ENCODE measurements around the gene PPP1R3E. TPM values are rescaled to one million over a fixed set of nuclear protein-coding genes. Genes with fewer than 3 reads are reported as not detected.

PPP1R3E gene
- total and polyA plus RNA-seq, 2 of the 13 experiments (the other 11 are each of a cell fraction or from before 2014, with no cell fraction given): 16.5 to 26.5 TPM

DNA sequence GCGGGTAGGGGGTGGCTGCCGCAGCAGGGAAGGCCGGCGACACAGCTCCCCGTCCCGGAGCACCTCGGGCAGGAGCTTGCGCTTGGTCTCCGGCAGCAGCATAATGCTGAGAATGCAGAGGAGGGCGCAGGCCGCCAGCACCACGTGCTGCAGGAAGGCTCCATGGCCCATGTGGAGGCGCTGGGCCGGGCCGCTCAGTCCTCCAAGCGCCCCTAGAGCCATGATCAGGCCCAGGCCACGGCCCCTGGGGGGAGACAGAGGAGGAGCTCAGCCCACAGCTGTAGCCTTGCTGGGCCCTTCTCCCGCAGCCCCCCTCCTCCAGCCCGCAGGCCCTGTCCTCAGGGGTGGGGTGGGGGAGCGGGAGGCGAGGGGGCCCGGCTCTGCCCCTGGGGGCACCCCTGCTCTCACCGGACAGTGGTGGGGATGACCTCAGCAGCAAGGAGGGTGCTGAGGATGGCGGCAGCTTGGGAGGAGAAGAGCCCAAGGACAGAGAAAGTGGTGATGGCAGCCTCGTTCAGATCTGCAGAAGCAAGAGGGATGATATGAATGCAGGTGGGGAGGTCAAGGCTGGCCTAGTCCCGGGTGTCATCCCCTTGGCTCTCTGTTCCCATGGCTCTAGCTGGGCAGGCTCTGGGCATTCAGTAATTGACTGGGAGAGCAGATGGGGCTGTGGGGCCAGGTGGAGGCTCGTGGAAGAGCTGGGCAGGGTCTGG lies 44.2 kb upstream of the PPP1R3E start:
- intact Hi-C loops (cut with micrococcal nuclease; ENCODE audit: unreplicated experiment): no loop called here
- Histone ChIP-seq H3K27ac (ENCODE audit: extremely low read length, insufficient read depth, low read length) (no peak overlapping the region), H3K9me3 (ENCODE audit: low read length) (no peaks in the 10 kb centered on the region), H3K79me2 (ENCODE audit: insufficient read depth, low read length) (no peaks in the 10 kb centered on the region), H2AFZ (ENCODE audit: low read length) (no peak overlapping the region), H3K4me2 (ENCODE audit: low read depth, low read length) (no peak overlapping the region), H4K20me1 (ENCODE audit: insufficient read depth, low read length) (no peaks in the 10 kb centered on the region), H3K27me3 (ENCODE audit: control insufficient read depth in 1 of 2, insufficient read depth in 2 of 2, low read length in 2 of 2) (peaks cover 5 to 73% of the 10 kb centered on the region in 2 experiments), H3K4me3 (replicated peaks in 1 of 3; ENCODE audit: insufficient read depth in 1 of 3, low read depth in 2 of 3, low read length in 3 of 3) (no peak overlapping the region), H3K9ac (ENCODE audit: insufficient read depth, low read depth, low read length) (no peak overlapping the region), H3K36me3 (replicated peaks in 1 of 2; ENCODE audit: control insufficient read depth in 1 of 2, insufficient read depth in 2 of 2, low read length in 2 of 2) (no peaks in the 10 kb centered on the region), H3K4me1 (ENCODE audit: insufficient read depth, low read length) (no peaks in the 10 kb centered on the region)
- BruUV-seq (replicated peaks): no TSS peak
- in situ Hi-C loops (cut with HindIII; ENCODE audit: extremely low pct_ligation_motif_present, low pct_unique_long_range_greater_than_20kb): no loop called here
- FAIRE-seq (no peak), ATAC-seq (peak; percentile 31), DNase-seq (ENCODE audit: low spot score) (no peak)
- WGBS (ENCODE audit: low lambda C conversion rate): 39% methylated on average over 27 of the region's 27 CpGs
- CTCF ChIA-PET (ENCODE audit: low intra/inter-chr PET ratio, low total read pairs): no interaction called here
- POLR2A ChIA-PET: interaction anchor here (1.2 to 2.2 kb wide), 3 partner anchors 20 to 46 kb away, joined by 4 to 16 read pairs (median 5); partner anchors contain the start of gene PABPN1
- TF ChIP-seq ZNF891 (CRISPR knock-in tag; IDR thresholded peaks at IDR 0.05): peak; percentile 14; the same call in 1 of the 2 replicates
- TF ChIP-seq ZNF768 (CRISPR knock-in tag; IDR thresholded peaks at IDR 0.05): peak; percentile 17; the same call in 1 of the 2 replicates
- TF ChIP-seq, protein P1, sequence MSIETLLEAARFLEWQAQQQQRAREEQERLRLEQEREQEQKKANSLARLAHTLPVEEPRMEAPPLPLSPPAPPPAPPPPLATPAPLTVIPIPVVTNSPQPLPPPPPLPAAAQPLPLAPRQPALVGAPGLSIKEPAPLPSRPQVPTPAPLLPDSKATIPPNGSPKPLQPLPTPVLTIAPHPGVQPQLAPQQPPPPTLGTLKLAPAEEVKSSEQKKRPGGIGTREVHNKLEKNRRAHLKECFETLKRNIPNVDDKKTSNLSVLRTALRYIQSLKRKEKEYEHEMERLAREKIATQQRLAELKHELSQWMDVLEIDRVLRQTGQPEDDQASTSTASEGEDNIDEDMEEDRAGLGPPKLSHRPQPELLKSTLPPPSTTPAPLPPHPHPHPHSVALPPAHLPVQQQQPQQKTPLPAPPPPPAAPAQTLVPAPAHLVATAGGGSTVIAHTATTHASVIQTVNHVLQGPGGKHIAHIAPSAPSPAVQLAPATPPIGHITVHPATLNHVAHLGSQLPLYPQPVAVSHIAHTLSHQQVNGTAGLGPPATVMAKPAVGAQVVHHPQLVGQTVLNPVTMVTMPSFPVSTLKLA (IDR thresholded peaks at IDR 0.05): peak; percentile 28; the same call in 1 of the 2 replicates
- no peak for TF ChIP-seq NFKBIZ (CRISPR knock-in tag; IDR thresholded peaks at IDR 0.05)
- 0 out of 2 replicates have a peak, but pooled peaks have one; percentile 23 for TF ChIP-seq NFKB2 (CRISPR knock-in tag; IDR thresholded peaks at IDR 0.05; ENCODE audit: borderline replicate concordance)
- TF ChIP-seq MEIS2 (CRISPR knock-in tag; IDR thresholded peaks at IDR 0.05): no peak
- TF ChIP-seq, protein P2, sequence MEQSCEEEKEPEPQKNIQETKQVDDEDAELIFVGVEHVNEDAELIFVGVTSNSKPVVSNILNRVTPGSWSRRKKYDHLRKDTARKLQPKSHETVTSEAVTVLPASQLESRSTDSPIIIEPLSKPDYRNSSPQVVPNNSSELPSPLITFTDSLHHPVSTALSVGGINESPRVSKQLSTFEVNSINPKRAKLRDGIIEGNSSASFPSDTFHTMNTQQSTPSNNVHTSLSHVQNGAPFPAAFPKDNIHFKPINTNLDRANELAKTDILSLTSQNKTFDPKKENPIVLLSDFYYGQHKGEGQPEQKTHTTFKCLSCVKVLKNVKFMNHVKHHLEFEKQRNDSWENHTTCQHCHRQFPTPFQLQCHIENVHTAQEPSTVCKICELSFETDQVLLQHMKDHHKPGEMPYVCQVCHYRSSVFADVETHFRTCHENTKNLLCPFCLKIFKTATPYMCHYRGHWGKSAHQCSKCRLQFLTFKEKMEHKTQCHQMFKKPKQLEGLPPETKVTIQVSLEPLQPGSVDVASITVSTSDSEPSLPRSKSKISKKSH (CRISPR knock-in tag; IDR thresholded peaks at IDR 0.05; ENCODE audit: borderline replicate concordance): peak; percentile 75; the same call in 1 of the 2 replicates
- TF ChIP-seq MXI1 (IDR thresholded peaks at IDR 0.05; ENCODE audit: borderline replicate concordance, low read depth, low read length): no peak
- TF ChIP-seq NFYB (CRISPR knock-in tag; IDR thresholded peaks at IDR 0.05): no peak
- TF ChIP-seq ZSCAN21 (CRISPR knock-in tag; IDR thresholded peaks at IDR 0.05; ENCODE audit: borderline replicate concordance): 0 out of 2 replicates have a peak, but pooled peaks have one; percentile 26
- TF ChIP-seq ZFY (CRISPR knock-in tag; IDR thresholded peaks at IDR 0.05): 0 out of 2 replicates have a peak, but pooled peaks have one; percentile 20
- TF ChIP-seq NRL (CRISPR knock-in tag; IDR thresholded peaks at IDR 0.05; ENCODE audit: borderline replicate concordance): peak; percentile 54
- no peak for TF ChIP-seq ZNF34 (CRISPR knock-in tag; IDR thresholded peaks at IDR 0.05; ENCODE audit: borderline replicate concordance)
- TF ChIP-seq ZNF558 (CRISPR knock-in tag; IDR thresholded peaks at IDR 0.05; ENCODE audit: borderline replicate concordance): 0 out of 2 replicates have a peak, but pooled peaks have one; percentile 49
- no peak for TF ChIP-seq BCL6 (CRISPR knock-in tag; IDR thresholded peaks at IDR 0.05)
- no peak for TF ChIP-seq SALL1 (CRISPR knock-in tag; IDR thresholded peaks at IDR 0.05)
- 0 out of 2 replicates have a peak, but pooled peaks have one; percentile 42 for TF ChIP-seq DZIP1 (CRISPR knock-in tag; IDR thresholded peaks at IDR 0.05)
